ENCODE results near the gene SMIM41.

DNA sequence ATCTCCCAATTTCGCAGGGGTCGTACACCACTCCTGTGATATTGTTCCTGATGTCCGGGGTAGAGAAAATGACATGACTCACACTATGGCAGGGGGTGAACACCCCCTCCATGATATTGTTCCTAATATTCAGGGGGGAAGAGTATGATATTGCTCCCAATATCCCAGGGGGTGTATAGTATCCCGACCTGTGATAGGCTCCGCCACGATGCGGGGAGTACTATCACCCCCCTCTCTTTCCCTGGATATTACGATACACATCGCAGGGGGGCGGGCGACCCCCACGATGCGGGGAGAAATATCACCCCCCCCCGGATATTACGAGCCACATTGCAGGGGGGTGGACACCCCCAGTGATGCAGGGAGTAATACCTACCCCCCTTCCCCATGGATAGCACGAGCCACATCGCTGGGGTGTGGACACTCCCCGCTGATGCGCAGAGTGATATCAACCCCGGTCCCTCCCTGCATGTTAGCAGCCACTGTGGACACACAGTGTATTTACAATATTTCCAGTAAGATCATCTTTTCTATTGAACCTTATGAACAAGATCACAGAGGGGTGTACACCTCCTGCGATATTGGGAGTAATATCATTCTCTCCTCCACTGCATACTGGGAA lies 17.7 kb downstream of the SMIM41 start:
- no peak for TF ChIP-seq POLR2A (IDR thresholded peaks at IDR 0.05)
- TF ChIP-seq, protein P1, sequence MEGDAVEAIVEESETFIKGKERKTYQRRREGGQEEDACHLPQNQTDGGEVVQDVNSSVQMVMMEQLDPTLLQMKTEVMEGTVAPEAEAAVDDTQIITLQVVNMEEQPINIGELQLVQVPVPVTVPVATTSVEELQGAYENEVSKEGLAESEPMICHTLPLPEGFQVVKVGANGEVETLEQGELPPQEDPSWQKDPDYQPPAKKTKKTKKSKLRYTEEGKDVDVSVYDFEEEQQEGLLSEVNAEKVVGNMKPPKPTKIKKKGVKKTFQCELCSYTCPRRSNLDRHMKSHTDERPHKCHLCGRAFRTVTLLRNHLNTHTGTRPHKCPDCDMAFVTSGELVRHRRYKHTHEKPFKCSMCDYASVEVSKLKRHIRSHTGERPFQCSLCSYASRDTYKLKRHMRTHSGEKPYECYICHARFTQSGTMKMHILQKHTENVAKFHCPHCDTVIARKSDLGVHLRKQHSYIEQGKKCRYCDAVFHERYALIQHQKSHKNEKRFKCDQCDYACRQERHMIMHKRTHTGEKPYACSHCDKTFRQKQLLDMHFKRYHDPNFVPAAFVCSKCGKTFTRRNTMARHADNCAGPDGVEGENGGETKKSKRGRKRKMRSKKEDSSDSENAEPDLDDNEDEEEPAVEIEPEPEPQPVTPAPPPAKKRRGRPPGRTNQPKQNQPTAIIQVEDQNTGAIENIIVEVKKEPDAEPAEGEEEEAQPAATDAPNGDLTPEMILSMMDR (IDR thresholded peaks at IDR 0.05) = no peak
